H1 (cell line): ENCODE measurements around the gene HOTAIR. TPM values are rescaled to one million over a fixed set of nuclear protein-coding genes. Genes with fewer than 3 reads are reported as not detected.

ENCODE experiments used
- CTCF ChIA-PET: fragments of 300-600 bp; sonication (Branson Sonifier 250); formaldehyde crosslinking; loops from one replicate; lab custom pipeline; 2021; ENCODE audit not compliant: partially characterized antibody; lab: Charles Lee
- POLR2A ChIA-PET: fragments of 300-600 bp; sonication (Branson Sonifier 250); formaldehyde crosslinking; loops from one replicate; lab custom pipeline; 2021; ENCODE audit warnings: inconsistent platforms; ENCODE audit not compliant: partially characterized antibody; lab: Charles Lee
- DNase-seq, 2 experiments: peaks; one replicate each; pipeline versions ENCODE4 v3.0.0 to v3.0.0-alpha.2; 2010 to 2022; ENCODE audit warnings: low spot score in 2 of 2, low read depth in 1 of 2, mixed read lengths in 1 of 2
- FAIRE-seq: peaks from 2 replicates; lab custom pipeline; 2011; peaks lifted over from hg19 to GRCh38; lab: Jason Lieb, UNC
- H2AFZ ChIP-seq: 2 replicates; pipeline ENCODE4 v1.8.1; 2012; ENCODE audit warnings: low read length, inconsistent platforms
- H2AK5ac ChIP-seq: 2 replicates; pipeline ENCODE4 v1.6.1; 2013; ENCODE audit warnings: low read depth, low read length
- H2BK120ac ChIP-seq: replicated peaks from 2 replicates; pipeline ENCODE3; 2013; ENCODE audit warnings: low read depth, low read length, inconsistent platforms
- H2BK12ac ChIP-seq: 2 replicates; pipeline ENCODE4 v1.6.1; 2013; ENCODE audit warnings: low read depth, low read length
- H2BK15ac ChIP-seq: 2 replicates; pipeline ENCODE4 v1.6.1; 2013; ENCODE audit warnings: low read length
- H2BK20ac ChIP-seq: 2 replicates; pipeline ENCODE4 v1.6.1; 2013; ENCODE audit warnings: low read length
- H2BK5ac ChIP-seq: 2 replicates; pipeline ENCODE4 v1.6.1; 2013; ENCODE audit warnings: low read depth, low read length
- H3K14ac ChIP-seq: 2 replicates; pipeline ENCODE4 v1.6.1; 2013; ENCODE audit warnings: inconsistent platforms; ENCODE audit not compliant: insufficient read length
- H3K18ac ChIP-seq: 2 replicates; pipeline ENCODE4 v1.6.1; 2013; ENCODE audit warnings: low read length; ENCODE audit errors: extremely low read depth
- H3K23ac ChIP-seq: 2 replicates; pipeline ENCODE4 v1.6.1; 2013; ENCODE audit warnings: inconsistent platforms; ENCODE audit not compliant: insufficient read length
- H3K23me2 ChIP-seq: 2 replicates; pipeline ENCODE4 v1.6.1; 2013; ENCODE audit warnings: low read depth, low read length
- H3K27ac ChIP-seq: 2 replicates; pipeline ENCODE4 v1.6.1; 2011; ENCODE audit warnings: low read depth, low read length, inconsistent platforms
- H3K27me3 ChIP-seq, 4 experiments: replicated peaks in 1 of 4; 1 replicate in 1 of 4; 2 replicates in 3 of 4; pipeline versions ENCODE4 v1.6.1 to v1.8.1; 2011 to 2013; ENCODE audit warnings: low read length in 3 of 4, mild to moderate bottlenecking in 3 of 4, inconsistent platforms in 2 of 4, mixed read lengths in 2 of 4, moderate library complexity in 1 of 4; ENCODE audit not compliant: control insufficient read depth in 3 of 4, insufficient read depth in 3 of 4; ENCODE audit errors: extremely low read depth in 1 of 4
- H3K36me3 ChIP-seq, 4 experiments: 2 replicates each; pipeline versions ENCODE4 v1.6.1 to v1.8.1; 2011 to 2013; ENCODE audit warnings: mild to moderate bottlenecking in 4 of 4, low read length in 3 of 4, moderate library complexity in 2 of 4, control low read depth in 1 of 4, inconsistent platforms in 1 of 4; ENCODE audit not compliant: insufficient read depth in 4 of 4, control insufficient read depth in 2 of 4
- H3K4ac ChIP-seq: replicated peaks from 2 replicates; pipeline ENCODE3; 2013; ENCODE audit warnings: low read length, low read depth, mixed read lengths, inconsistent platforms; ENCODE audit not compliant: insufficient read length
- H3K4me1 ChIP-seq, 4 experiments: replicated peaks in 1 of 4; 1 replicate in 1 of 4; 2 replicates in 3 of 4; pipeline versions ENCODE4 v1.6.1 to v1.8.1; 2011 to 2013; ENCODE audit warnings: low read length in 3 of 4, inconsistent platforms in 2 of 4, mixed read lengths in 1 of 4; ENCODE audit not compliant: insufficient read depth in 4 of 4, control insufficient read depth in 3 of 4
- H3K4me2 ChIP-seq, 2 experiments: 2 replicates each; pipeline versions ENCODE4 v1.6.1 to v1.8.1; 2011 to 2013; ENCODE audit warnings: low read depth in 2 of 2, low read length in 2 of 2, control low read depth in 1 of 2, inconsistent platforms in 1 of 2, mild to moderate bottlenecking in 1 of 2; ENCODE audit not compliant: insufficient read depth in 1 of 2
- H3K4me3 ChIP-seq, 4 experiments: fragments of 200-600, 300-600 bp in 1 of 4; sonication (generic), shearing (Covaris generic), sonication (Bioruptor Twin) in 1 of 4; 2 replicates each; pipeline versions ENCODE4 v1.5.1 to v1.8.1; 2011 to 2016; ENCODE audit warnings: low read length in 4 of 4, low read depth in 3 of 4, control low read depth in 2 of 4, inconsistent platforms in 2 of 4, mild to moderate bottlenecking in 2 of 4, mixed read lengths in 1 of 4, moderate library complexity in 1 of 4; ENCODE audit not compliant: insufficient read depth in 2 of 4; ENCODE audit errors: extremely low read depth in 1 of 4
- H3K56ac ChIP-seq: replicated peaks from 2 replicates; pipeline ENCODE3; 2013; ENCODE audit warnings: low read depth, mild to moderate bottlenecking, mixed read lengths, low read length, inconsistent platforms; ENCODE audit not compliant: insufficient read length
- H3K79me1 ChIP-seq: 2 replicates; pipeline ENCODE4 v1.6.1; 2013; ENCODE audit warnings: low read depth, low read length, control low read depth
- H3K79me2 ChIP-seq, 2 experiments: 2 replicates each; pipeline versions ENCODE4 v1.6.1 to v1.8.1; 2012 to 2013; ENCODE audit warnings: low read length in 2 of 2, mild to moderate bottlenecking in 2 of 2, inconsistent platforms in 1 of 2; ENCODE audit not compliant: insufficient read depth in 2 of 2, control insufficient read depth in 1 of 2
- H3K9ac ChIP-seq, 4 experiments: replicated peaks in 1 of 4; 1 replicate in 1 of 4; 2 replicates in 3 of 4; pipeline versions ENCODE4 v1.6.1 to v1.8.1; 2011 to 2013; ENCODE audit warnings: low read depth in 3 of 4, low read length in 3 of 4, control low read depth in 2 of 4, mild to moderate bottlenecking in 2 of 4, moderate library complexity in 2 of 4, inconsistent platforms in 1 of 4; ENCODE audit errors: extremely low read depth in 1 of 4
- H3K9me3 ChIP-seq, 2 experiments: 2 replicates each; pipeline versions ENCODE4 v1.6.1 to v1.8.1; 2012 to 2013; ENCODE audit warnings: mild to moderate bottlenecking in 2 of 2, moderate library complexity in 2 of 2, control low read depth in 1 of 2, inconsistent platforms in 1 of 2, low read depth in 1 of 2, low read length in 1 of 2, mixed read lengths in 1 of 2; ENCODE audit not compliant: insufficient read depth in 2 of 2
- H4K20me1 ChIP-seq, 2 experiments: replicated peaks in 1 of 2; 2 replicates each; pipeline versions ENCODE3 to v1.8.1; 2011 to 2013; ENCODE audit warnings: inconsistent platforms in 2 of 2, low read length in 2 of 2, mild to moderate bottlenecking in 1 of 2; ENCODE audit not compliant: insufficient read depth in 2 of 2, control insufficient read depth in 1 of 2
- H4K5ac ChIP-seq: 2 replicates; pipeline ENCODE4 v1.6.1; 2013; ENCODE audit warnings: low read length, low read depth, mixed read lengths, inconsistent platforms; ENCODE audit not compliant: insufficient read length
- H4K8ac ChIP-seq: 2 replicates; pipeline ENCODE4 v1.8.0; 2013; ENCODE audit warnings: mild to moderate bottlenecking, moderate library complexity, low read length, inconsistent platforms; ENCODE audit not compliant: insufficient read depth; ENCODE audit errors: extremely low read depth
- H4K91ac ChIP-seq: replicated peaks from 2 replicates; pipeline ENCODE3; 2013; ENCODE audit warnings: low read length, mixed read lengths, inconsistent platforms; ENCODE audit not compliant: insufficient read length
- EZH2 ChIP-seq: fragments of 200-600 bp; sonication (generic); IDR thresholded peaks from 2 replicates; pipeline ENCODE4 v1.7.1; 2012; ENCODE audit warnings: low read depth, mild to moderate bottlenecking, moderate library complexity, low read length, inconsistent platforms; ENCODE audit not compliant: severe bottlenecking
- RAD21 ChIP-seq, 2 experiments: IDR thresholded peaks in 1 of 2; conservative IDR thresholded peaks in 1 of 2; 2 replicates each; pipeline ENCODE4 v1.6.1; 2011; ENCODE audit warnings: low read depth in 2 of 2, low read length in 2 of 2, improper control_type of control experiment in 1 of 2, inconsistent platforms in 1 of 2, mild to moderate bottlenecking in 1 of 2, moderate library complexity in 1 of 2
- SUZ12 ChIP-seq: fragments of 200-600 bp; sonication (generic); IDR thresholded peaks from 2 replicates; pipeline ENCODE4 v1.6.1; 2012; ENCODE audit warnings: mild to moderate bottlenecking, inconsistent platforms, low read length, moderate library complexity, mixed read lengths
- WGBS, 2 experiments: shearing (Covaris generic) in 1 of 2; methylation state at CpG; one replicate each; pipeline versions ENCODE4 v1.1.6 to v1.1.7; 2013 to 2015; ENCODE audit warnings: low lambda C conversion rate in 2 of 2, mixed read lengths in 2 of 2, inconsistent platforms in 1 of 2, low coverage in 1 of 2, missing lambda C conversion rate in 1 of 2; ENCODE audit not compliant: insufficient replicate concordance in 2 of 2, insufficient coverage in 1 of 2, insufficient read length in 1 of 2; ENCODE audit errors: extremely low coverage in 1 of 2, missing lambda C conversion rate in 1 of 2; 5-methylcytosine and 5-hydroxymethylcytosine counted together
- polyA plus RNA-seq, 7 experiments: library from polyadenylated mRNA; depleted of rRNA in 3 of 7; stranded (reverse) in 5 of 7; unstranded in 2 of 7; fragments of >200 nt in 5 of 7; fragments of 200-250 nt in 2 of 7; gene quantifications; 1 replicate in 5 of 7; 2 replicates in 1 of 7; 4 replicates in 1 of 7; pipeline versions ENCODE4 v1.2.1 to v1.2.3, GENCODE V29; 2011 to 2013; ENCODE audit warnings: missing spikeins in 2 of 7, mixed read lengths in 2 of 7
- total RNA-seq: library from RNA; stranded (reverse); fragmentation: NEBNext Ultra II Directional; extraction: Animal tissue kit (Norgen Biotek cat#: 25700); gene quantifications from 2 replicates; pipeline ENCODE4 v1.2.1, GENCODE V29; 2021

HOTAIR gene
- total and polyA plus RNA-seq, 2 of the 8 experiments (the other 6 are each of a cell fraction or from before 2014, with no cell fraction given), result not detected

DNA sequence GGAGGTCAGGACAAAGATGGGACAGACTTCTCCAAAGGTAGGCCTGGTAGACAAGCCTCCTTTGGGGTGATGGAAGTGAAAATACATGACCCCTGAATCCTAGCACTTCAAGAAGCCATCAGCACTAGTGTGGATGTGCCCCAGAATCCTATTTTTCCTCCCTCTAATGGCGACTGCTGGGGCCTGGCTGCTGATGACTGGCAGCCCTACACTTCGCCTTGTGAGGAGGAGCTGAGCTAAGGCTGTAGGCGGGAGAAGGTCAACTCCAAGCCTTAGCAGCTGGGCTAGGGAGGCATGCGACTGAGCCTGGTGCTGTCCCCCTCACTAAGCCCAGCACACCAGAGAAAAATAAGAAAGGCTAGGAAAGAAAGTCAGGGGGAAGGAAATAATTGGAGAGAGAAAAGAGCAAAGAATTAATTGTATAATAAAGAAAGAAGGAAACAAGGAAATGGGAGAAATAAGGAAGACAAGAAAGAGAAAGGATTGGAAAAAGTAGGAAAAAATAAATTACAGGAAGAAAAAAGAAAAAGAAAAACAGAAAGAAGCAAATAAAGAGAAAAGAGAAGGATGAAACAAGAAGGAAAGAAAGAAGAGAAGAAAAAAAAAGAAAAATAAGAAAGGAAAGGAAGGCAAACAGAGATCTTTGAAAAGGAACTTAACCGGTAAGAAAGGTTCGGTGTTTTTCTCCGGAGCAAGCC lies 5.5 kb upstream of the HOTAIR start:
- H4K91ac ChIP-seq, result no peak overlapping the region
- peaks cover 0 to 3% (median 1%) of the 10 kb centered on the region in 4 experiments; a peak in 4 of 7 replicates for H3K4me1 ChIP-seq
- 27% methylated on average over 7 of the region's 7 CpGs; no CpG with 5 or more reads in 1 of the 2 experiments for WGBS, 2 experiments
- H2BK12ac ChIP-seq, result no peak overlapping the region
- CTCF ChIA-PET, result interaction anchor here (0.6 to 2.4 kb wide), 6 partner anchors 8 to 236 kb away, joined by 3 to 7 read pairs (median 3); no protein-coding TSS in a partner anchor
- H3K36me3 ChIP-seq, result peaks cover 0 to 4% (median 0%) of the 10 kb centered on the region in 4 experiments; a peak in 1 of 8 replicates
- H4K8ac ChIP-seq, result no peak overlapping the region
- H3K18ac ChIP-seq, result no peak overlapping the region
- H3K14ac ChIP-seq, result no peak overlapping the region
- H4K5ac ChIP-seq, result no peak overlapping the region
- no peak overlapping the region for H3K4me3 ChIP-seq
- H2BK120ac ChIP-seq, result no peak overlapping the region
- H3K4me2 ChIP-seq, result no peak overlapping the region
- DNase-seq, result no peak
- H3K27ac ChIP-seq, result no peak overlapping the region
- no peak overlapping the region for H3K4ac ChIP-seq
- H3K56ac ChIP-seq, result no peak overlapping the region
- H2AFZ ChIP-seq, result no peak overlapping the region
- peaks cover 91 to 99% (median 97%) of the 10 kb centered on the region in 4 experiments for H3K27me3 ChIP-seq
- no peak overlapping the region for H2BK15ac ChIP-seq
- H3K79me1 ChIP-seq, result no peaks in the 10 kb centered on the region
- H2AK5ac ChIP-seq, result peak overlapping the region; percentile 33; the same call in 1 of the 2 replicates
- H3K23ac ChIP-seq, result no peak overlapping the region
- no peak for TF ChIP-seq RAD21 (IDR thresholded peaks at IDR 0.05 in 1 of 2, conservative IDR thresholded peaks at IDR 0.05 in 1 of 2; ENCODE audit: low read depth in 2 of 2, low read length in 2 of 2)
- peak; percentile 82 for TF ChIP-seq EZH2
- TF ChIP-seq SUZ12, result peak; percentile 19; the same call in 1 of the 2 replicates
- no peaks in the 10 kb centered on the region for H3K79me2 ChIP-seq
- POLR2A ChIA-PET, result no interaction called here
- H2BK20ac ChIP-seq, result no peak overlapping the region
- peaks cover 19 to 20% of the 10 kb centered on the region in 2 experiments for H4K20me1 ChIP-seq
- no peaks in the 10 kb centered on the region; the same call in 1 of the 2 replicates for H3K23me2 ChIP-seq
- peaks cover 0 to 2% of the 10 kb centered on the region in 2 experiments; a peak in 1 of 4 replicates for H3K9me3 ChIP-seq
- no peak for FAIRE-seq
- no peak overlapping the region for H2BK5ac ChIP-seq
- no peak overlapping the region for H3K9ac ChIP-seq
